Neural crest cell (in vitro differentiated cells): ENCODE results near the gene THG1L. TPM values are rescaled to one million over a fixed set of nuclear protein-coding genes. Genes with fewer than 3 reads are reported as not detected.

Source experiments
- DNase-seq: peaks from one replicate; pipeline ENCODE4 v3.0.0; 2021; ENCODE audit warnings: low read depth, mixed read lengths, low spot score
- H3K27ac Mint-ChIP-seq: one replicate; pipeline ENCODE4 v1.8.0; 2021; ENCODE audit warnings: mild to moderate bottlenecking, mixed read lengths; ENCODE audit not compliant: unreplicated experiment
- H3K27me3 Mint-ChIP-seq: 2 replicates; pipeline ENCODE4 v1.8.0; 2021; ENCODE audit warnings: low read depth, mild to moderate bottlenecking, mixed read lengths
- H3K36me3 Mint-ChIP-seq: 2 replicates; pipeline ENCODE4 v1.8.0; 2021; ENCODE audit warnings: low read depth, mild to moderate bottlenecking, mixed read lengths
- H3K4me1 Mint-ChIP-seq: 2 replicates; pipeline ENCODE4 v1.8.0; 2021; ENCODE audit warnings: mixed read lengths
- H3K4me3 Mint-ChIP-seq: one replicate; pipeline ENCODE4 v1.8.0; 2021; ENCODE audit warnings: mild to moderate bottlenecking, mixed read lengths
- H3K9me3 Mint-ChIP-seq: 2 replicates; pipeline ENCODE4 v1.8.0; 2021; ENCODE audit warnings: mixed read lengths
- total RNA-seq: library from RNA; stranded (reverse); gene quantifications from 2 replicates; pipeline ENCODE4 v1.2.1, GENCODE V29; 2021
- TF ChIP-seq, protein P1 (sequence below): fragments of 200-600 bp; sonication (generic); conservative IDR thresholded peaks from 2 replicates; pipeline ENCODE4 v1.5.0; 2021; ENCODE audit warnings: antibody characterized with exemption, mild to moderate bottlenecking

THG1L gene
- total RNA-seq, 1 donor from 2014 or later, result 19.5 TPM

GRCh38 chr5:157710431-157710830, 20.8 kb upstream of the THG1L start:
- Mint-ChIP-seq H3K9me3 (no peaks in the 10 kb centered on the region), H3K36me3 (no peaks in the 10 kb centered on the region), H3K4me3 (no peak overlapping the region), H3K27ac (no peak overlapping the region), H3K27me3 (no peaks in the 10 kb centered on the region), H3K4me1 (no peaks in the 10 kb centered on the region)
- TF ChIP-seq, protein P1, sequence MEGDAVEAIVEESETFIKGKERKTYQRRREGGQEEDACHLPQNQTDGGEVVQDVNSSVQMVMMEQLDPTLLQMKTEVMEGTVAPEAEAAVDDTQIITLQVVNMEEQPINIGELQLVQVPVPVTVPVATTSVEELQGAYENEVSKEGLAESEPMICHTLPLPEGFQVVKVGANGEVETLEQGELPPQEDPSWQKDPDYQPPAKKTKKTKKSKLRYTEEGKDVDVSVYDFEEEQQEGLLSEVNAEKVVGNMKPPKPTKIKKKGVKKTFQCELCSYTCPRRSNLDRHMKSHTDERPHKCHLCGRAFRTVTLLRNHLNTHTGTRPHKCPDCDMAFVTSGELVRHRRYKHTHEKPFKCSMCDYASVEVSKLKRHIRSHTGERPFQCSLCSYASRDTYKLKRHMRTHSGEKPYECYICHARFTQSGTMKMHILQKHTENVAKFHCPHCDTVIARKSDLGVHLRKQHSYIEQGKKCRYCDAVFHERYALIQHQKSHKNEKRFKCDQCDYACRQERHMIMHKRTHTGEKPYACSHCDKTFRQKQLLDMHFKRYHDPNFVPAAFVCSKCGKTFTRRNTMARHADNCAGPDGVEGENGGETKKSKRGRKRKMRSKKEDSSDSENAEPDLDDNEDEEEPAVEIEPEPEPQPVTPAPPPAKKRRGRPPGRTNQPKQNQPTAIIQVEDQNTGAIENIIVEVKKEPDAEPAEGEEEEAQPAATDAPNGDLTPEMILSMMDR, result no peak
- DNase-seq, result no peak

DNA sequence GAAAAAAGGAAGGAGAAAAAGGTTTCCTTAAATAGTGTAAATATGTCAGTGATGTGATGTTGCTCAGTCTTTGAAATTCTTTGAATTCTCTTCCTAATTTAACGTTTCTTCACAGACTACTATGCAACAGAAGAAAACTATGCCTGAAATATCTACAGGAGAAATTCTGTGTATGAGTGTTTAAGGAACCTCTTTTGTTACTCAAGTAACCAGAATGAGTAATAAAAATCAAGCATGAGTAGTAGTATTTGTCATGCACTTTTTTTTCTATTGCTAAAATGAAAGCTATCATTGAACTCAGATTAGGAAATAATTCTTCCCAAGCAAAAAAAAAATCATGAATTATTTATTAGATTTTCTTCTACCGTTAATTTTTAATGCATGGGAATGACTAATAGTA, 20.3 kb upstream of the THG1L start:
- DNase-seq, result no peak
- Mint-ChIP-seq H3K4me1 (no peaks in the 10 kb centered on the region), H3K9me3 (no peaks in the 10 kb centered on the region), H3K27ac (no peak overlapping the region), H3K4me3 (no peak overlapping the region), H3K36me3 (no peaks in the 10 kb centered on the region), H3K27me3 (no peaks in the 10 kb centered on the region)
- TF ChIP-seq, protein P1, result no peak

- DNase-seq, result no peak
- no peaks in the 10 kb centered on the region for H3K9me3 Mint-ChIP-seq
- H3K27me3 Mint-ChIP-seq, result no peaks in the 10 kb centered on the region
- no peaks in the 10 kb centered on the region for H3K36me3 Mint-ChIP-seq
- peaks cover 5% of the 10 kb centered on the region for H3K4me1 Mint-ChIP-seq
- no peak overlapping the region for H3K27ac Mint-ChIP-seq
- TF ChIP-seq, protein P1, result no peak
- no peak overlapping the region for H3K4me3 Mint-ChIP-seq
Observed at GRCh38 chr5:157713830-157714595, 17.2 kb upstream of the THG1L start.

DNA sequence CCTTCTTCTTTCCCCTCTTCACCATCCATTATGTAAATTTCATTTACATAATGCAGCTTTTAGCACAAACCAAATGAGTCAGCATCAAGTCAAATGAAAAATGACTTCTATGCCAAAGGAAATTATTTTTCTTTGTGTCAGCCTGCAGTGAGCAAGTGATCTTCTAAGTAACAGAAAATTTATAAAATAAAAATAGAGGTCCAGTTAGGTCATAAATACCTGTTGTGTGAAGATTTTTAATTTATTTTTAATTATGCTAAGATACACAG, 16.7 kb upstream of the THG1L start:
- TF ChIP-seq, protein P1, result no peak
- Mint-ChIP-seq H3K27me3 (no peaks in the 10 kb centered on the region), H3K36me3 (no peaks in the 10 kb centered on the region), H3K4me1 (peaks cover 5% of the 10 kb centered on the region), H3K4me3 (no peak overlapping the region), H3K9me3 (no peaks in the 10 kb centered on the region), H3K27ac (no peak overlapping the region)
- DNase-seq, result no peak

DNA sequence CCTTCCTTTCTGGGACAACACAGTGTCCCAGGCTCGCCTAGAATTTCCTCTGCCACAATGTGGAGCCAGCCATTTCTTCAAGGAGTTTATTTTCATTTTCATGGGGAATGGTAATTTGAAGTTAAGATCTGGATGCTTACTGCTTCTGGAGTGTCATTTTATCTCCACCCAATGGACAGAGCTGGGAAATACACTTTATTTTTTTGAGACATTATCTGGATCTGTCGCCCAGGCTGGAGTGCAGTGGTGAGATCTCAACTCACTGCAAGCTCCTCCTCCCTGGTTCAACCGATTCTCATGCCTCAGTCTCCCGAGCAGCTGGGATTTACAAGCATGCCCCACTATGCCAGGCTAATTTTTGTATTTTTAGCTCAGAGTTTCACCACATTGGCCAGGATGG, 12.7 kb upstream of the THG1L start:
- Mint-ChIP-seq H3K9me3 (peaks cover under 1% of the 10 kb centered on the region), H3K36me3 (peaks cover 5% of the 10 kb centered on the region), H3K4me3 (no peak overlapping the region), H3K4me1 (peaks cover 5% of the 10 kb centered on the region), H3K27ac (peak overlapping the region; percentile 79), H3K27me3 (no peaks in the 10 kb centered on the region)
- DNase-seq, result no peak
- TF ChIP-seq, protein P1, result peak; percentile 69
